CD4-positive, alpha-beta T cell (primary cell): ENCODE results near the gene CDKN1C. TPM values are rescaled to one million over a fixed set of nuclear protein-coding genes. Genes with fewer than 3 reads are reported as not detected.

ENCODE experiments used
- ATAC-seq: fragments of 200-7000 bp; cut with Tn5 transposase; one replicate; pipeline ENCODE4 v1.10.0; 2022; ENCODE audit warnings: mild to moderate bottlenecking; ENCODE audit not compliant: poor library complexity
- CTCF ChIA-PET: fragments of 350-600 bp; sonication (Branson Sonifier 250); formaldehyde crosslinking; loops from one replicate; lab custom pipeline; 2021; ENCODE audit warnings: antibody characterized with exemption, inconsistent platforms; lab: Charles Lee
- POLR2A ChIA-PET: fragments of 350-600 bp; sonication (Branson Sonifier 250); formaldehyde crosslinking; loops from one replicate; lab custom pipeline; 2021; ENCODE audit warnings: antibody characterized with exemption, inconsistent platforms; lab: Charles Lee
- DNase-seq, 14 experiments: peaks; one replicate each; pipeline ENCODE4 v3.0.0-alpha.2; 2013 to 2020; ENCODE audit warnings: mixed read lengths in 2 of 14
- H3K27ac ChIP-seq, 2 donors: one replicate each; pipeline versions ENCODE4 v1.5.1 to v1.7.0; 2013; ENCODE audit warnings: low read length in 2 of 2, low read depth in 1 of 2, mild to moderate bottlenecking in 1 of 2
- H3K27me3 ChIP-seq, 2 experiments: 1 replicate in 1 of 2; 2 replicates in 1 of 2; pipeline versions ENCODE4 v1.6.1 to v1.7.0; 2013; ENCODE audit warnings: low read length in 2 of 2, control low read depth in 1 of 2, mild to moderate bottlenecking in 1 of 2, moderate library complexity in 1 of 2; ENCODE audit not compliant: insufficient read depth in 2 of 2, control insufficient read depth in 1 of 2
- H3K36me3 ChIP-seq: one replicate; pipeline ENCODE4 v1.6.1; 2013; ENCODE audit warnings: low read length, control low read depth; ENCODE audit not compliant: insufficient read depth
- H3K4me1 ChIP-seq: one replicate; pipeline ENCODE4 v1.6.1; 2013; ENCODE audit warnings: low read length, control low read depth; ENCODE audit not compliant: insufficient read depth
- H3K4me3 ChIP-seq: one replicate; pipeline ENCODE4 v1.5.1; 2013; ENCODE audit warnings: mild to moderate bottlenecking, low read length, moderate library complexity
- H3K9me3 ChIP-seq, 2 experiments: 1 replicate in 1 of 2; 2 replicates in 1 of 2; pipeline versions ENCODE4 v1.6.1 to v1.7.0; 2013; ENCODE audit warnings: low read length in 2 of 2, mild to moderate bottlenecking in 2 of 2, control low read depth in 1 of 2, moderate library complexity in 1 of 2; ENCODE audit not compliant: control insufficient read depth in 1 of 2, insufficient read depth in 1 of 2
- H3K27ac Mint-ChIP-seq: one replicate; pipeline ENCODE4 v1.8.0; 2020; ENCODE audit warnings: mixed read lengths
- H3K27me3 Mint-ChIP-seq: one replicate; pipeline ENCODE4 v1.8.0; 2021; ENCODE audit warnings: mixed read lengths
- H3K36me3 Mint-ChIP-seq: one replicate; pipeline ENCODE4 v1.8.0; 2021; ENCODE audit warnings: low read depth, mixed read lengths
- H3K4me1 Mint-ChIP-seq: one replicate; pipeline ENCODE4 v1.8.0; 2021; ENCODE audit warnings: low read depth, mixed read lengths
- H3K4me3 Mint-ChIP-seq: one replicate; pipeline ENCODE4 v1.8.0; 2020; ENCODE audit warnings: mild to moderate bottlenecking, mixed read lengths
- H3K9me3 Mint-ChIP-seq: one replicate; pipeline ENCODE4 v1.8.0; 2020; ENCODE audit warnings: mixed read lengths
- CTCF ChIP-seq: fragments of 200-600 bp; IDR thresholded peaks from one replicate; pipeline ENCODE4 v1.8.0; 2022; ENCODE audit warnings: antibody characterized with exemption, mild to moderate bottlenecking
- intact Hi-C, 2 experiments: fragments of 100-400 bp; cut with DNase I in 1 of 2; cut with micrococcal nuclease in 1 of 2; formaldehyde crosslinking; loops; one replicate each; pipeline versions ENCODE4 v1.15.1 to v1.9.0; 2023 to 2025; cut with DNase I, micrococcal nuclease
- total RNA-seq, 174 experiments: library from RNA in 2 of 174; stranded (reverse) in 2 of 174; gene quantifications; one replicate each; pipeline ENCODE4 v1.2.3 and lab custom pipeline; 2021 to 2026

Gene CDKN1C
- total RNA-seq, 2 experiments from 2014 or later = 1.9 to 2.5 TPM

- Histone ChIP-seq H3K9me3 (no peaks in the 10 kb centered on the region), H3K4me3 (no peak overlapping the region), H3K4me1 (peaks cover 56% of the 10 kb centered on the region), H3K27me3 (no peaks in the 10 kb centered on the region), H3K36me3 (no peaks in the 10 kb centered on the region), H3K27ac (peak overlapping the region; percentile 40 to 53)
- no peak overlapping the region for H3K4me3 Mint-ChIP-seq
- peak overlapping the region; percentile 68 for H3K27ac Mint-ChIP-seq
- no peak for ATAC-seq
- peak in 1 of 14 experiments; percentile 30 for DNase-seq
- no peak for TF ChIP-seq CTCF
- peaks cover 38% of the 10 kb centered on the region for H3K4me1 Mint-ChIP-seq
- intact Hi-C loops = loop anchor here in 1 of 2 experiments (5.0 to 10.0 kb wide), 3 partner anchors 193 to 1126 kb away; partner anchors contain the start of genes CTSD and KCNQ1OT1
- ChIA-PET POLR2A (interaction anchor here (2.7 to 3.9 kb wide), 2 partner anchors 11 to 358 kb away, joined by 18 to 20 read pairs; a partner anchor contains a TSS), CTCF (interaction anchor here (1.3 to 9.0 kb wide), 2 partner anchors 358 to 470 kb away, joined by 4 to 158 read pairs; no protein-coding TSS in a partner anchor)
- H3K27me3 Mint-ChIP-seq = no peaks in the 10 kb centered on the region
- H3K9me3 Mint-ChIP-seq = no peaks in the 10 kb centered on the region
- no peaks in the 10 kb centered on the region for H3K36me3 Mint-ChIP-seq
These were observed 5.1 kb upstream of the CDKN1C start for GRCh38 chr11:2890466-2891294.

DNA sequence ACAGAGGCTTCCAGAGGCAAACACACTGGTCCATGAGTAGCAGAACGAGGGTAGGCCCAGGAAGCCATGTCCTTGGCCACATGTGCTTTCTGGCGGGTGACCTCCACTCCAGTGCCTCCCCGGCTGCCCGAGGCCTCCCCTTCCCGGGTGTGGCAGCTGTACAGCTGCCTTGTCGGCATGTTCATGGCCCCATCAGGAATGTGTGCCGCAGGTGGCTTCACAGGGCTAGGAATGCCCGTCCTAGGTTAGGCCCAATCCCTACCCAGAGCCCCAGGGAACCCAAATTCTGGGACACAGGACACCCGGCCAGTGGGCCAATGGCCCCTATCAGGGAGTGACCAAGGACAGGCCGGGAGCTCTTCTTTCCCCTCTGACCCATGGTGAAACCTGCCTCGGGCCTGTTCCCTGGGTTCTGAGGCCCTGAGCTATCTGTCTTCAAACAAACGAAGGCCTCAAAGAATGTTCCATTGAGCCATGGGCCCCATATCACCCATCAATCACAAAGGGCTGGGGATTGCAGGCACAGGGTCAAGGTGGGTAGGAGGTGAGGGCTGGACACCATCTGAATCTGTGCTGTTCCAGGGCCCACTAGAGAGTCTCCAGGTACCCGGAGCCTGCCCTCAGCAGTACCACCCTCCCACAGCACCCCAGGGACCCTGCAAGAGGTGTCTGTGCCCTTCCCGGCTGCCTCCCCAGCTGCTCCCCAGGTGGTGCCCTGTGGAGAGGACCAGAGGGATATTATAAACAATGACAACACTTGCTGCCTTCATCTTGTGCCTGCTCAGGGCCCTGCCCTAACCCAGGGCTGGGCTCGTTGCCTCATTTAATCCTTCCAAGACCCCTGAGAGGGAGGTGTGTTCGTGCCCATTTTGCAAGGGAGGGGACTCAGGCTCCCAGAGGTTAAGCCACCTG lies 4.0 kb upstream of the CDKN1C start:
- Mint-ChIP-seq H3K27ac (no peak overlapping the region), H3K4me3 (no peak overlapping the region), H3K27me3 (no peaks in the 10 kb centered on the region), H3K9me3 (no peaks in the 10 kb centered on the region), H3K4me1 (peaks cover 38% of the 10 kb centered on the region), H3K36me3 (no peaks in the 10 kb centered on the region)
- no peak overlapping the region for H3K4me3 ChIP-seq
- H3K27me3 ChIP-seq = no peaks in the 10 kb centered on the region
- ATAC-seq (no peak), DNase-seq (no peak)
- H3K36me3 ChIP-seq = no peaks in the 10 kb centered on the region
- ChIA-PET POLR2A (interaction anchor here (2.4 to 3.9 kb wide), 2 partner anchors 12 to 357 kb away, joined by 18 to 25 read pairs; a partner anchor contains a TSS), CTCF (interaction anchor here (1.3 to 9.0 kb wide), 4 partner anchors 9 to 584 kb away, joined by 3 to 158 read pairs (median 8); a partner anchor contains a TSS)
- TF ChIP-seq CTCF = no peak
- intact Hi-C loops = loop anchor here in 1 of 2 experiments (2.0 to 10.0 kb wide), 8 partner anchors 103 to 1125 kb away; partner anchors contain the start of genes C11orf21, CTSD, KCNQ1OT1 and NAP1L4
- H3K4me1 ChIP-seq = peaks cover 62% of the 10 kb centered on the region
- no peak overlapping the region for H3K27ac ChIP-seq
- H3K9me3 ChIP-seq = no peaks in the 10 kb centered on the region
